Urinary bladder (tissue), 4 donors: ENCODE data around the gene ACTR1A. TPM values are rescaled to one million over a fixed set of nuclear protein-coding genes. Genes with fewer than 3 reads are reported as not detected.

Experiments
- DNase-seq: peaks from one replicate; pipeline ENCODE4 v3.0.0-alpha.2; 2015; ENCODE audit errors: extremely low spot score
- H3K27ac ChIP-seq: one replicate; pipeline ENCODE4 v1.5.1; 2013; ENCODE audit warnings: low read depth, mild to moderate bottlenecking, moderate library complexity
- H3K36me3 ChIP-seq: one replicate; pipeline ENCODE4 v1.6.1; 2013; ENCODE audit warnings: mild to moderate bottlenecking, moderate library complexity; ENCODE audit not compliant: insufficient read depth
- H3K4me1 ChIP-seq: one replicate; pipeline ENCODE4 v1.6.1; 2013; ENCODE audit warnings: mild to moderate bottlenecking, moderate library complexity; ENCODE audit not compliant: insufficient read depth
- H3K4me3 ChIP-seq: one replicate; pipeline ENCODE4 v1.5.1; 2013; ENCODE audit warnings: low read depth, low read length
- WGBS: extraction: QIAGEN DNeasy Blood & Tissue Kit; methylation state at CpG from one replicate; pipeline ENCODE4 v1.1.7; 2013; 5-methylcytosine and 5-hydroxymethylcytosine counted together
- polyA plus RNA-seq: library from polyadenylated mRNA; stranded (reverse); fragments of 200-250 nt; gene quantifications from one replicate; pipeline ENCODE4 v1.2.3, GENCODE V29; 2013
- small RNA-seq: library from RNA; depleted of rRNA; stranded (forward); fragments of <200 nt; gene quantifications from one replicate; pipeline ENCODE3, GENCODE V24; 2014
- total RNA-seq: library from RNA; depleted of rRNA; stranded (reverse); fragments of >200 nt; gene quantifications from one replicate; pipeline ENCODE4 v1.2.3, GENCODE V29; 2014
- donor health status: healthy with polysubstance abuse.
- donor health status: healthy.

The ACTR1A gene
- total and polyA plus RNA-seq, 2 donors = 64.7 to 111 TPM

DNA sequence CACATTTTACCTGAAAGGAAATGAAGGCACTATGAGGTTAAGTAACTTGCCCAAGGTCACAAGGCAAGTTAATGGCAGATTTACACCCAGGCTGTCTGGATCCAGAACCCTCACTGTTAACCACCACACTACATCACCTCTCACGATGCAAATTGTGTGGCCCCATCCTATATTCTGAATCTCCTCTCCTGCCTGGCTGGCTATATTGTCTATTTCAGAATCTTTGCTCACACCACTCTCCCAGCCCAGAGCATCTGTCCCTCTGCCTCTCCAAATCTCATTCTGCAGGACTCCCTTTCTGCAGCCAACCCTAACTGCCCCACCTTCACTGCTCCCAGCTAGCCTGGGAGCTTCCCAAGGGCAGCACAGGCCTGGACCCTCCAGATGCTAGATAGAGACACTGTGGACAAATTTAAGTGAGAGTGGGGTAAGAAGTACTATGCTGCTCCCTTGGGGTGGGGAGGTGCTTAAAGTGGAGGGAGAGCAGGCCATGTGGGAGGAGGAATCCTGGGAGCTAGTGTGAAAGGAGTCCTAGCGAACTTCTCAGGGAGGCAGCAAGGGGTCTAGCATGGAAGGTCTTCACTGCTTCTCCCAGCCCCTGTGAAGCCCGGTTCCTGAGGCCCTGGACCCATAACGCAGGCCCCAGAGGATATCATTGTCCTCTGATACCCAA is 70.9 kb downstream of the ACTR1A start:
- Histone ChIP-seq H3K4me1 (no peaks in the 10 kb centered on the region), H3K27ac (no peak overlapping the region), H3K36me3 (no peaks in the 10 kb centered on the region), H3K4me3 (peak overlapping the region; percentile 92)
- DNase-seq = no peak
- WGBS = 20% methylated on average over 4 of the region's 4 CpGs

DNA sequence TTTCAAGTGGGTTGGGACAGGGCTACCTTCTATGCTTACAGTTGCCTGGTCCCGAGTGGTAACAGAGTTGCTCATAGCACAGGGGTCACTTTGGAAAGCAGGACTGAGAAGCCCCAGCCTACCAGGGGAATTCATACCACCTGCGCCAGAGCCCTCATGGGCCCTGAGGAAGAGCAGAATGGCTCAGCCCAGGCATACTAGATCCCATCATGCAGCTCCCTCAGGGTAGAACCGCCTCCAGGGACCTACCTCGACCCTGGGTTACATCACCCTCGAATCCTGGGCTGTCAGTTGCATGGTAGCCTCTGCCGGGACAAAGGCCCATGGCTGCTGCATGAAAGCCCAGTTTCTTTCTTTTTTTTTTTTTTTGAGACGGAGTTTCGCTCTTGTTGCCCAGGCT is 73.0 kb downstream of the ACTR1A start:
- 83% methylated on average over 8 of the region's 8 CpGs for WGBS
- DNase-seq = no peak
- no peaks in the 10 kb centered on the region for H3K4me1 ChIP-seq

More for the DNA sequence above, 73.0 kb downstream of the ACTR1A start:
- Histone ChIP-seq H3K27ac (no peak overlapping the region), H3K4me3 (no peak overlapping the region), H3K36me3 (no peaks in the 10 kb centered on the region)

Small RNAs within 50 kb of the gene (small RNA-seq; reads per million reads assigned to genes)
- 406 reads per million, percentile 98 among the genes with 10 or more reads in this experiment for gene MIR146B

Other genes starting within 250 kb of the ACTR1A start
- gene NFKB2, start 107.0 kb downstream of the ACTR1A start, total RNA-seq = 11.3 TPM
- 30.8 TPM for gene NFKB2, start 107.0 kb downstream of the ACTR1A start, polyA plus RNA-seq
- gene PSD, start 83.9 kb downstream of the ACTR1A start, total RNA-seq = 38.4 TPM
- 276 TPM for gene PSD, start 83.9 kb downstream of the ACTR1A start, polyA plus RNA-seq
- 2.0 TPM for gene FBXL15, start 81.9 kb downstream of the ACTR1A start, total RNA-seq
- 36.6 TPM for gene FBXL15, start 81.9 kb downstream of the ACTR1A start, polyA plus RNA-seq
- 26.9 TPM for gene CUEDC2, start 70.1 kb downstream of the ACTR1A start, total RNA-seq
- gene CUEDC2, start 70.1 kb downstream of the ACTR1A start, polyA plus RNA-seq = 77.9 TPM
- gene C10orf95, start 51.2 kb downstream of the ACTR1A start, total RNA-seq = not detected
- gene C10orf95, start 51.2 kb downstream of the ACTR1A start, polyA plus RNA-seq = 0.11 TPM
- 8.1 TPM for gene SUFU, start 1.3 kb upstream of the ACTR1A start, total RNA-seq
- 11.2 TPM for gene SUFU, start 1.3 kb upstream of the ACTR1A start, polyA plus RNA-seq
- 35.5 TPM for gene TRIM8, start 141.8 kb upstream of the ACTR1A start, total RNA-seq
- gene TRIM8, start 141.8 kb upstream of the ACTR1A start, polyA plus RNA-seq = 116 TPM
- 8.5 TPM for gene ARL3, start 211.7 kb upstream of the ACTR1A start, total RNA-seq
- gene ARL3, start 211.7 kb upstream of the ACTR1A start, polyA plus RNA-seq = 17.4 TPM
- 11.7 TPM for gene SFXN2, start 211.9 kb upstream of the ACTR1A start, total RNA-seq
- 4.3 TPM for gene SFXN2, start 211.9 kb upstream of the ACTR1A start, polyA plus RNA-seq
- gene WBP1L, start 241.2 kb upstream of the ACTR1A start, total RNA-seq = 30.1 TPM
- gene WBP1L, start 241.2 kb upstream of the ACTR1A start, polyA plus RNA-seq = 42.6 TPM